T-helper 17 cell (primary cell): ENCODE measurements around the gene CALCOCO2. TPM values are rescaled to one million over a fixed set of nuclear protein-coding genes. Genes with fewer than 3 reads are reported as not detected.
"Not testable (repeated sequence)": the region's sequence is repeated elsewhere in the genome, so short reads cannot be mapped to it uniquely, and the experiment has no call there.

Experiments
- ATAC-seq: fragments of 150-1000 bp; cut with Tn5 transposase; 2 replicates; pipeline ENCODE4 v1.10.0; 2021; ENCODE audit warnings: mild to moderate bottlenecking, moderate library complexity
- DNase-seq, 3 donors: peaks; one replicate each; pipeline versions ENCODE4 v3.0.0 to v3.0.0-alpha.2; 2020 to 2021
- H3K9me3 ChIP-seq: one replicate; pipeline ENCODE4 v1.7.0; 2013; ENCODE audit warnings: low read length, mild to moderate bottlenecking; ENCODE audit not compliant: control insufficient read depth, poor library complexity, severe bottlenecking
- H3K27ac Mint-ChIP-seq: one replicate; pipeline ENCODE4 v1.8.0; 2022; ENCODE audit warnings: mild to moderate bottlenecking, moderate library complexity, mixed read lengths
- H3K27me3 Mint-ChIP-seq: one replicate; pipeline ENCODE4 v1.8.0; 2022; ENCODE audit warnings: mixed read lengths
- H3K36me3 Mint-ChIP-seq: one replicate; pipeline ENCODE4 v1.8.0; 2022; ENCODE audit warnings: low read depth, mixed read lengths
- H3K4me1 Mint-ChIP-seq: one replicate; pipeline ENCODE4 v1.8.0; 2022; ENCODE audit warnings: mild to moderate bottlenecking, mixed read lengths
- H3K4me3 Mint-ChIP-seq: one replicate; pipeline ENCODE4 v1.8.0; 2022; ENCODE audit warnings: mild to moderate bottlenecking, moderate library complexity, mixed read lengths
- total RNA-seq, 4 donors: library from RNA in 2 of 4; stranded (reverse) in 2 of 4; gene quantifications; one replicate each; pipeline ENCODE4 v1.2.3 and lab custom pipeline; 2022 to 2026

CALCOCO2 gene
- total RNA-seq, 2 donors from 2014 or later, result 152 to 154 TPM

GRCh38 chr17:48812001-48812400 lies 18.8 kb upstream of the CALCOCO2 start:
- no peak overlapping the region for H3K4me3 Mint-ChIP-seq
- no peaks in the 10 kb centered on the region for H3K36me3 Mint-ChIP-seq
- H3K4me1 Mint-ChIP-seq, result peaks cover 14% of the 10 kb centered on the region

DNA sequence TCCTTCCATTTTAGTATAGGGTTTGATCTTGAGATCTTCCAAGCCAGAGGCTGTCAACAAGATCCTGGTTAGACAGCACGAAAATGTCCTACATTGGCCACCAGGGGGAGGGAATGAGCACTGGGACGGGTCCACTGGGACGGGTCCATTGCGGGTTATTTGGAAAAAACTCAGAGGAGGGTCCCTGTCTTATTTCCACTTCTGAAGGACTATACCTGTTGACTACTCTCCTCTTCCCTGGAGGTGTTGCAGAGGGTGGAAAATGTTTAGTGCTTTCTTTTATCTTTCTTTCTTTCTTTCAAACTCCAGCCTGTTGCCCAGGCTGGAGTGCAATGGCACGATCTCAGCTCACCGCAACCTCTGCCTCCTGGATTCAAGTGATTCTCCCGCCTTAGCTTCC lies 16.3 kb upstream of the CALCOCO2 start:
- H3K27me3 Mint-ChIP-seq, result peaks cover 24% of the 10 kb centered on the region
- H3K9me3 ChIP-seq, result no peaks in the 10 kb centered on the region
- DNase-seq (peak; percentile 32 to 46 (median 43)), ATAC-seq (no peak)
- peaks cover 18% of the 10 kb centered on the region for H3K4me1 Mint-ChIP-seq
- no peaks in the 10 kb centered on the region for H3K36me3 Mint-ChIP-seq
- H3K4me3 Mint-ChIP-seq, result no peak overlapping the region
- no peak overlapping the region for H3K27ac Mint-ChIP-seq

More at GRCh38 chr17:48812001-48812400, 18.8 kb upstream of the CALCOCO2 start:
- DNase-seq (no peak), ATAC-seq (no peak)
- no peaks in the 10 kb centered on the region for H3K9me3 ChIP-seq
- Mint-ChIP-seq H3K27me3 (peaks cover 29% of the 10 kb centered on the region), H3K27ac (no peak overlapping the region)

DNA sequence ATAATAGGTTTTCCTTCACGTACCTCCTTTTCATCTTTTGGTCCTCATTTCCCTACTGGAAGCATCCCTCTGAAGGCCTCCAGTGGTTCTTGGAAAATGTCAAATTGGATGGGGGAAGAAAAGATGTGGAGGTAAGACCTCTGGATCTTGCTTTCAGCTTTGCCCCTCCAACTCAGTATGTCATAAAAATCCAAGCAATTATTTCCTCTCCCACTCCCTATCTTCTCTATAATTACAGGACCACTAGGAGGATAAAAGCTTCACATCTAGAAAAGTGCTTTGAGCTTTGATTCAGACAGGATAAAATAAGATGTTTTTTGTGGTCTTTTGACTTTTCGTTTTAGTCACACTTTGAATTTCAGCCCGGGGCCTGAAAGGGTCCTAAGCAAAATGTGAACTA lies 15.5 kb upstream of the CALCOCO2 start:
- no peaks in the 10 kb centered on the region for H3K9me3 ChIP-seq
- peaks cover 21% of the 10 kb centered on the region for H3K27me3 Mint-ChIP-seq
- no peak overlapping the region for H3K4me3 Mint-ChIP-seq
- H3K27ac Mint-ChIP-seq, result no peak overlapping the region
- no peak for ATAC-seq
- DNase-seq, result no peak
- peaks cover 18% of the 10 kb centered on the region for H3K4me1 Mint-ChIP-seq
- no peaks in the 10 kb centered on the region for H3K36me3 Mint-ChIP-seq

DNA sequence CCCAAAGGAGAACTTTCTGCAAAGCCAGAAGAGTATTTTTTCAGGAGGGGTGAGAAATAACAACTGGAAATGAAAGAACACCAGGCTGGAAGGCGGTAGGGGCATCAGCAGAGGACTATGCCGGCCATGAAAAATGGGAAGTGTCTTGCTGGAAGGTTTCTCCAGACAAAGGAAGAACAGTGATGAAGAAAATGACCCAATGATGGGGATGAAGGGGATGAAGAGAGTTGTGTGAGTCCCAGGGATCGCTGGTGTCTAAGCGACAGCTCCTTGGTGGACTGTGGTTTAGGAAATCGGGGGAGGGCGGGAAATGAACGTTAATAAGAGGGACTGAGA lies 14.4 kb upstream of the CALCOCO2 start:
- Mint-ChIP-seq H3K4me1 (peaks cover 18% of the 10 kb centered on the region), H3K4me3 (peak overlapping the region; percentile 89), H3K36me3 (no peaks in the 10 kb centered on the region), H3K27me3 (peaks cover 19% of the 10 kb centered on the region), H3K27ac (no peak overlapping the region)
- no peak for DNase-seq
- H3K9me3 ChIP-seq, result no peaks in the 10 kb centered on the region
- ATAC-seq, result no peak

DNA sequence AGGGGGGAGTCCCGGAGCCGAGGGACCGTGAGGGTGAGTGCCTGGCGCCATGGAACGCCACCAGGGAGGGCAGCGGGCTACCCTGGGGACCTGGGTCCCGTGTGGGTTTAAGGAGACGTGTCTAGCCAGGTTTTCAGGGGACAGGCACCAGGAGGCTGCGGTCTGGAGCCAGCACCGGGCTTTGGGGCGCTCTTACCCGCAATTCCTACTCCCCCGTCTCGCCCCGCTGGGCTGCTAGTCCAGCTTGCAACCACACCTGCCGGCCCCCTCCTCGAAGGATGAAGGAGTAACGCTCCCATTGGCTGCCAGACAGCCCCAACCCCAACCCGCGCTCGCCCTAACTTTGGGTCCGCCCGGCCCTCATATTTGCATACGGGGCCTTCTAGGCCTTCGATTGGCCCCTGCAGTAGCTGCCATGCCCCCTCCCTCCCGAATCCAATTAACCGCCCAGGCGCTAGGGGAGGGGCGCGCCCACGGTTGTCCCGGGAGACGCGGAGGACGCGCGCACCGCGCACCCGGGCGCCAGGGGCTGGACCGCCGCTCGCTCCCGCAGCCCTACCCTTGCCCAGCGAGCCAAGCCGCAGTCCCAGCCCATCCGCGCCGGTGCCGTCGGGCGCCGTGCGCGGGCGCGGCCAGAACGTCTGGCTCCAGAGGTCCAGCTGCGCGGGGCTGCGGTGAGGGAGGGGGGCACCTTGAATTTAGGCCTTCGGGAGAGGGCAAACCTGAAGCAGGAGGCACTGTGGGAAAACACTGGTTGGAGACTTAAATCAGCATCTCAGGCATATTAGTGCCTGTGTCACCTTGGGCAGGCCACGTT lies 13.9 kb upstream of the CALCOCO2 start, which contains the start of gene TTLL6:
Gene TTLL6, minus strand, starts transcription at position 456 of the 817 bp plus-strand sequence. Its CDS starts 157 bp downstream, at position 299.
- H3K27ac Mint-ChIP-seq, result no peak within 1 kb of the TSS

GRCh38 chr17:48818361-48818841 lies 12.4 kb upstream of the CALCOCO2 start:
- H3K36me3 Mint-ChIP-seq, result peaks cover 2% of the 10 kb centered on the region
- H3K27ac Mint-ChIP-seq, result no peak overlapping the region
- no peaks in the 10 kb centered on the region for H3K9me3 ChIP-seq
- peak overlapping the region; percentile 45 for H3K4me3 Mint-ChIP-seq
- H3K27me3 Mint-ChIP-seq, result peaks cover 18% of the 10 kb centered on the region
- ATAC-seq (no peak), DNase-seq (no peak)
- peaks cover 20% of the 10 kb centered on the region for H3K4me1 Mint-ChIP-seq

More for the DNA sequence above, 13.9 kb upstream of the CALCOCO2 start, which contains the start of gene TTLL6:
- ATAC-seq (peak; percentile 99), DNase-seq (peak; percentile 66 to 79 (median 68))
- H3K9me3 ChIP-seq, result no peaks in the 10 kb centered on the region
- Mint-ChIP-seq H3K4me1 (peaks cover 18% of the 10 kb centered on the region), H3K36me3 (no peaks in the 10 kb centered on the region), H3K27me3 (peaks cover 19% of the 10 kb centered on the region), H3K4me3 (peak within 1 kb of the TSS; percentile 89)

GRCh38 chr17:48819466-48819865 lies 11.4 kb upstream of the CALCOCO2 start:
- peaks cover 21% of the 10 kb centered on the region for H3K4me1 Mint-ChIP-seq
- H3K27me3 Mint-ChIP-seq, result peaks cover 17% of the 10 kb centered on the region
- H3K4me3 Mint-ChIP-seq, result no peak overlapping the region
- H3K27ac Mint-ChIP-seq, result no peak overlapping the region
- H3K36me3 Mint-ChIP-seq, result peaks cover 2% of the 10 kb centered on the region
- DNase-seq (no peak), ATAC-seq (no peak)
- H3K9me3 ChIP-seq, result no peaks in the 10 kb centered on the region

DNA sequence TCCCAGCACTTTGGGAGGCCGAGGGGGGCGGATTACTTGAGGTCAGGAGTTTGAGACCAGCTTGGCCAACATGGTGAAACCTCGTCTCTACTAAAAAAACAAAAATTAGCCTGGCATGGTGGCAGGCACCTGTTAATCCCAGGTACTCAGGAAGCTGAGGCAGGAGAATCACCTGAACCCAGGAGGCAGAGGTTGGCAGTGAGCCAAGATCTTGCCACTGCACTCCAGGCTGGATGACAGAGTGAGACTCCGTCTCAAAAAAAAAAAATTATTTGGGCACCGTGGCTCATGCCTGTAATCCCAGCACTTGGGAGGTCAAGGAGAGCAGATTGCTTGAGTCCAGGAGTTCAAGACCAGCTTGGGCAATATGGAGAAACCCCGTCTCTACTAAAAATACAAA lies 9.9 kb upstream of the CALCOCO2 start:
- H3K4me3 Mint-ChIP-seq, H3K9me3 ChIP-seq, DNase-seq, ATAC-seq, H3K27ac Mint-ChIP-seq, H3K36me3 Mint-ChIP-seq: not testable (repeated sequence)
- peaks cover 14% of the 10 kb centered on the region for H3K4me1 Mint-ChIP-seq
- peaks cover 17% of the 10 kb centered on the region for H3K27me3 Mint-ChIP-seq

DNA sequence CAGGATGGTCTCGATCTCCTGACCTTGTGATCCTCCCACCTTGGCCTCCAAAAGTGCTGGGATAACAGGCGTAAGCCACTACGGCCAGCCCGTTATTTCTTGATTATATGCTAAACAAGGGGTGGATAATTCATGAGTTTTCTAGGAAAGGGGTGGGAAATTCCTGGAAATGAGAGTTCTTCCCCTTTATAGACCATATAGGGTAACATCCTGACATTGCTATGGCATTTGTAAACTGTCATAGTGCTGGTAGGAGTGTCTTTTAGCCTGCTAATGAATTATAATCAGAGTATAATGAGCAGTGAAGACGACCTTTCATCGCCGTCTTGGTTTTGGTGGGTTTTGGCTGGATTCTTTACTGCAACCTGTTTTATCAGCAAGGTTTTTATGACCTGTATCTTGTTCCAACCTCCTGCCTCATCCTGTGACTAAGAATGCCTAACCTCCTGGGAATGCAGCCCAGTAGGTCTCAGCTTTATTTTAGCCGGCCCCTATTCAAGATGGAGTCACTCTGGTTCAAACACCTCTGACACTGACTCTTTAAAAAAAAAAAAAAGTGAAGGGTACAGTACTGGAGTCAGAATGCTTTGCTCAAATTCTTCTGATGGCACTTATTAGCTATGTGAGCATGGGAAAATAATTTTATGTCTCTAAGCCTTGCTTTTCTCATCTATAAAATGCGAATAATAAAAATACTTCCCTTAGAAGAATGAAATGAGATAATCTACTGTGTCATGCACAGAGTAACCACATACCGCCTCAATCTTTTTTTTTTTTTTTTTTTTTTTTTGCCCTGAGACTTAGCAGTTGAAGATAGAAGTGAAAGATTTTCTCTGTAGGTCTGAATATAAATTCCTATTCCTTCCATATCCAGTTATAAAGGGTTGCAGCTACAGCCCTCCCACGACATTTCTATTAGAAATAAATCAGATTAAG lies 5.1 kb upstream of the CALCOCO2 start:
- Mint-ChIP-seq H3K27me3 (peaks cover 9% of the 10 kb centered on the region), H3K27ac (no peak overlapping the region), H3K36me3 (peaks cover 2% of the 10 kb centered on the region), H3K4me3 (no peak overlapping the region), H3K4me1 (peaks cover 6% of the 10 kb centered on the region)
- no peaks in the 10 kb centered on the region for H3K9me3 ChIP-seq
- no peak for ATAC-seq
- DNase-seq, result no peak

GRCh38 chr17:48831549-48831883 lies 681 bp downstream of the CALCOCO2 start:
- Mint-ChIP-seq H3K4me1 (peaks cover 36% of the 10 kb centered on the region), H3K36me3 (no peaks in the 10 kb centered on the region), H3K4me3 (peak overlapping the region; percentile 94), H3K27ac (peak overlapping the region; percentile 86), H3K27me3 (no peaks in the 10 kb centered on the region)
- DNase-seq (no peak), ATAC-seq (no peak)
- H3K9me3 ChIP-seq, result no peaks in the 10 kb centered on the region

GRCh38 chr17:48834973-48835372 lies 4.1 kb downstream of the CALCOCO2 start:
- Mint-ChIP-seq H3K27ac (no peak overlapping the region), H3K27me3 (no peaks in the 10 kb centered on the region), H3K36me3 (no peaks in the 10 kb centered on the region), H3K4me3 (no peak overlapping the region), H3K4me1 (peaks cover 54% of the 10 kb centered on the region)
- DNase-seq (no peak), ATAC-seq (no peak)
- H3K9me3 ChIP-seq, result no peaks in the 10 kb centered on the region

GRCh38 chr17:48835971-48836370 lies 5.1 kb downstream of the CALCOCO2 start:
- ATAC-seq (no peak), DNase-seq (no peak)
- peak overlapping the region; percentile 19 for H3K4me3 Mint-ChIP-seq
- H3K27me3 Mint-ChIP-seq, result no peaks in the 10 kb centered on the region
- no peaks in the 10 kb centered on the region for H3K9me3 ChIP-seq
- H3K4me1 Mint-ChIP-seq, result peaks cover 59% of the 10 kb centered on the region
- peak overlapping the region; percentile 78 for H3K27ac Mint-ChIP-seq
- peaks cover 3% of the 10 kb centered on the region for H3K36me3 Mint-ChIP-seq

GRCh38 chr17:48837458-48837857 lies 6.6 kb downstream of the CALCOCO2 start:
- Mint-ChIP-seq H3K27ac (peak overlapping the region; percentile 91), H3K4me1 (peaks cover 65% of the 10 kb centered on the region), H3K4me3 (peak overlapping the region; percentile 85)
- H3K9me3 ChIP-seq, DNase-seq, H3K27me3 Mint-ChIP-seq, H3K36me3 Mint-ChIP-seq: not testable (repeated sequence)
- ATAC-seq, result peak; percentile 66
